H9 (cell line): Measurements from ENCODE around the gene KIAA1671. TPM values are rescaled to one million over a fixed set of nuclear protein-coding genes. Genes with fewer than 3 reads are reported as not detected.

ENCODE experiments used
- DNase-seq: peaks from one replicate; pipeline ENCODE4 v3.0.0-alpha.2; 2017
- H2AFZ ChIP-seq: one replicate; pipeline ENCODE4 v1.6.1; 2013; ENCODE audit warnings: mild to moderate bottlenecking, low read length, control low read depth, moderate library complexity
- H2AK5ac ChIP-seq: 2 replicates; pipeline ENCODE4 v1.6.1; 2013; ENCODE audit warnings: low read length, control low read depth, mixed read lengths; ENCODE audit not compliant: insufficient read length
- H2BK120ac ChIP-seq: one replicate; pipeline ENCODE4 v1.6.1; 2013; ENCODE audit warnings: low read depth, mild to moderate bottlenecking, low read length, control low read depth, inconsistent platforms; ENCODE audit not compliant: poor library complexity, severe bottlenecking
- H2BK12ac ChIP-seq: 2 replicates; pipeline ENCODE4 v1.6.1; 2013; ENCODE audit warnings: low read length, control low read depth, mixed read lengths, low read depth; ENCODE audit not compliant: insufficient read length
- H2BK15ac ChIP-seq: 2 replicates; pipeline ENCODE4 v1.6.1; 2013; ENCODE audit warnings: low read depth, low read length, control low read depth
- H2BK20ac ChIP-seq: one replicate; pipeline ENCODE4 v1.6.1; 2013; ENCODE audit warnings: low read depth, mild to moderate bottlenecking, low read length, control low read depth, inconsistent platforms; ENCODE audit not compliant: poor library complexity, severe bottlenecking
- H2BK5ac ChIP-seq: 2 replicates; pipeline ENCODE4 v1.6.1; 2013; ENCODE audit warnings: low read length, control low read depth, mixed read lengths; ENCODE audit not compliant: insufficient read length
- H3K14ac ChIP-seq: 2 replicates; pipeline ENCODE4 v1.6.1; 2013; ENCODE audit warnings: low read length, control low read depth; ENCODE audit not compliant: insufficient read depth
- H3K18ac ChIP-seq: 2 replicates; pipeline ENCODE4 v1.6.1; 2013; ENCODE audit warnings: low read depth, mild to moderate bottlenecking, mixed read lengths, low read length, control low read depth; ENCODE audit not compliant: insufficient read length
- H3K23ac ChIP-seq: 2 replicates; pipeline ENCODE4 v1.6.1; 2013; ENCODE audit warnings: low read length, control low read depth, mixed read lengths, low read depth; ENCODE audit not compliant: insufficient read length
- H3K23me2 ChIP-seq: 2 replicates; pipeline ENCODE4 v1.6.1; 2013; ENCODE audit warnings: low read depth, mild to moderate bottlenecking, mixed read lengths, low read length, control low read depth; ENCODE audit not compliant: insufficient read length, poor library complexity, severe bottlenecking
- H3K27ac ChIP-seq: 2 replicates; pipeline ENCODE4 v1.5.1; 2013; ENCODE audit warnings: low read length, control low read depth, mixed read lengths, low read depth; ENCODE audit not compliant: insufficient read length
- H3K27me3 ChIP-seq: 2 replicates; pipeline ENCODE4 v1.6.1; 2013; ENCODE audit warnings: low read length, control low read depth, inconsistent platforms; ENCODE audit not compliant: insufficient read depth
- H3K4ac ChIP-seq: 2 replicates; pipeline ENCODE4 v1.6.1; 2013; ENCODE audit warnings: low read depth, mild to moderate bottlenecking, control low read depth, inconsistent platforms, low read length, moderate library complexity
- H3K4me1 ChIP-seq: 2 replicates; pipeline ENCODE4 v1.6.1; 2013; ENCODE audit warnings: low read length, control low read depth, inconsistent platforms; ENCODE audit not compliant: insufficient read depth
- H3K4me2 ChIP-seq: 2 replicates; pipeline ENCODE4 v1.6.1; 2013; ENCODE audit warnings: low read length, control low read depth, mixed read lengths; ENCODE audit not compliant: insufficient read length, insufficient read depth
- H3K56ac ChIP-seq: 2 replicates; pipeline ENCODE4 v1.6.1; 2013; ENCODE audit warnings: low read depth, mild to moderate bottlenecking, mixed read lengths, low read length, control low read depth; ENCODE audit not compliant: insufficient read length
- H3K79me1 ChIP-seq: 2 replicates; pipeline ENCODE4 v1.6.1; 2013; ENCODE audit warnings: low read depth, mild to moderate bottlenecking, moderate library complexity, low read length, control low read depth, inconsistent platforms; ENCODE audit not compliant: insufficient read depth, poor library complexity, severe bottlenecking
- H3K79me2 ChIP-seq: 2 replicates; pipeline ENCODE4 v1.6.1; 2013; ENCODE audit warnings: low read length, control low read depth, inconsistent platforms; ENCODE audit not compliant: insufficient read depth
- H3K9ac ChIP-seq: 2 replicates; pipeline ENCODE4 v1.6.1; 2013; ENCODE audit warnings: low read length, control low read depth, mixed read lengths; ENCODE audit not compliant: insufficient read length; ENCODE audit errors: extremely low read depth
- H3K9me3 ChIP-seq: one replicate; pipeline ENCODE4 v1.6.1; 2013; ENCODE audit warnings: low read depth, low read length, inconsistent platforms; ENCODE audit not compliant: control insufficient read depth
- H3T11ph ChIP-seq: one replicate; pipeline ENCODE4 v1.6.1; 2013; ENCODE audit warnings: mild to moderate bottlenecking, low read length, control low read depth, inconsistent platforms
- H4K20me1 ChIP-seq: one replicate; pipeline ENCODE4 v1.6.1; 2013; ENCODE audit not compliant: control insufficient read depth, insufficient read length, insufficient read depth
- H4K5ac ChIP-seq: 2 replicates; pipeline ENCODE4 v1.6.1; 2013; ENCODE audit warnings: low read depth, mild to moderate bottlenecking, mixed read lengths, low read length, control low read depth; ENCODE audit not compliant: insufficient read length
- H4K8ac ChIP-seq: replicated peaks from 2 replicates; pipeline ENCODE4 v1.6.1; 2013; ENCODE audit warnings: low read length, control low read depth, mixed read lengths, low read depth; ENCODE audit not compliant: insufficient read length
- H4K91ac ChIP-seq: 2 replicates; pipeline ENCODE4 v1.6.1; 2013; ENCODE audit warnings: low read depth, mild to moderate bottlenecking, moderate library complexity, mixed read lengths, low read length, control low read depth; ENCODE audit not compliant: insufficient read length
- H3K27ac Mint-ChIP-seq, 3 experiments: 2 replicates in 2 of 3; 3 replicates in 1 of 3; pipeline ENCODE4 v1.8.0; 2020 to 2021; ENCODE audit warnings: mixed read lengths in 3 of 3, mild to moderate bottlenecking in 1 of 3, moderate library complexity in 1 of 3
- H3K27me3 Mint-ChIP-seq: 2 replicates; pipeline ENCODE4 v1.8.0; 2021; ENCODE audit warnings: low read depth, mild to moderate bottlenecking, moderate library complexity, mixed read lengths
- H3K36me3 Mint-ChIP-seq, 3 experiments: 2 replicates in 2 of 3; 3 replicates in 1 of 3; pipeline ENCODE4 v1.8.0; 2020 to 2021; ENCODE audit warnings: low read depth in 3 of 3, mixed read lengths in 3 of 3; ENCODE audit not compliant: insufficient read depth in 1 of 3
- H3K4me1 Mint-ChIP-seq, 2 experiments: 2 replicates each; pipeline ENCODE4 v1.8.0; 2020; ENCODE audit warnings: mixed read lengths in 2 of 2
- H3K4me3 Mint-ChIP-seq, 2 experiments: 2 replicates in 1 of 2; 3 replicates in 1 of 2; pipeline ENCODE4 v1.8.0; 2020 to 2021; ENCODE audit warnings: mild to moderate bottlenecking in 2 of 2, mixed read lengths in 2 of 2, moderate library complexity in 1 of 2
- H3K9me3 Mint-ChIP-seq, 2 experiments: 2 replicates in 1 of 2; 3 replicates in 1 of 2; pipeline ENCODE4 v1.8.0; 2020; ENCODE audit warnings: mild to moderate bottlenecking in 2 of 2, mixed read lengths in 2 of 2, moderate library complexity in 1 of 2
- WGBS: extraction: QIAGEN DNeasy Blood & Tissue Kit; methylation state at CpG from one replicate; pipeline ENCODE4 v1.1.7; 2013; ENCODE audit warnings: missing lambda C conversion rate, low lambda C conversion rate, mixed read lengths; ENCODE audit not compliant: insufficient read length; ENCODE audit errors: extremely low coverage; 5-methylcytosine and 5-hydroxymethylcytosine counted together
- total RNA-seq: library from RNA; stranded (reverse); gene quantifications from 2 replicates; pipeline ENCODE4 v1.2.1, GENCODE V29; 2021
- TF ChIP-seq, protein P1 (sequence below): fragments of 200-600 bp; sonication (generic); conservative IDR thresholded peaks from 3 replicates; pipeline ENCODE4 v1.8.0; 2021; ENCODE audit warnings: antibody characterized with exemption, mild to moderate bottlenecking

The KIAA1671 gene
- total RNA-seq, 1 experiment from 2014 or later = 22.6 TPM

DNA sequence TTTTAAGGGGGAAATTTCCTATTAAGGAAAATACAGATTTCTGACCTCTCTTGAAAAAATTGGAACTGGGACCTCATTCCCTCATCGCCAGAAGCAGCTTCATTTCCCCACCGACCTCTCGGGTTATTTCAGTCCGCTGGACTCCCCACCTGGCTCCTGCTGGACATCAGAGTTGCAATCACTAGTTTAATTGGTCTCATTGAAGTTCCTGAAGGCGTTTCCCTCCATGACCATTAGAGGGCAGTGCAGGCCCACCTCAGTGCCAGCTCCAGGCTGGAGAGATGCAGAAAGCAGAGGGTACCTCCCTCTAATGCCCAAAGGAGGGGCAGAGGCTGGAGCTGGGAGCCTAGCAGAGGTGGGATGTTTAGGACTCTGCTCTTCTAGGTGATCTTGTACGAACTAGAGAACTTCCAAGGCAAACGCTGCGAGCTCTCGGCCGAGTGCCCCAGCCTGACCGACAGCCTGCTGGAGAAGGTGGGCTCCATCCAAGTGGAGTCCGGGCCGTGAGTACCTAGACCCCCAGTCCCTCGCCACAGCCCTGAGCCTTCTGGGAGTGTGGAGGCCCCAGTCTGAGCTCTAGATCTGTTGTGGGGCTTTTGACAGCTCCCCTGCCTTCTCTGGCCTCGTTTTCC lies 249.9 kb downstream of the KIAA1671 start:
- H3K27me3 ChIP-seq = no peaks in the 10 kb centered on the region
- H3K4ac ChIP-seq = no peak overlapping the region
- no peaks in the 10 kb centered on the region for H3K79me1 ChIP-seq
- no peak overlapping the region for H4K91ac ChIP-seq
- H4K5ac ChIP-seq = no peak overlapping the region
- no peak overlapping the region for H2BK15ac ChIP-seq
- no peak overlapping the region for H3K23ac ChIP-seq
- H3K18ac ChIP-seq = no peak overlapping the region
- no peak overlapping the region for H3K4me3 Mint-ChIP-seq
- no peak overlapping the region for H3K27ac ChIP-seq
- H3K14ac ChIP-seq = no peak overlapping the region
- H3K9me3 ChIP-seq = no peaks in the 10 kb centered on the region
- no CpG with 5 or more reads among the region's 15 CpGs for WGBS
- H3K36me3 Mint-ChIP-seq = peaks cover 0 to 2% (median 0%) of the 10 kb centered on the region in 3 experiments; a peak in 1 of 7 replicates
- H3K79me2 ChIP-seq = no peaks in the 10 kb centered on the region
- no peak overlapping the region for H2BK20ac ChIP-seq
- no peak overlapping the region for H2AFZ ChIP-seq
- H2BK5ac ChIP-seq = no peak overlapping the region
- no peaks in the 10 kb centered on the region for H3K4me1 ChIP-seq
- no peak overlapping the region for H4K8ac ChIP-seq
- H2AK5ac ChIP-seq = no peak overlapping the region
- H3K4me1 Mint-ChIP-seq = peaks cover 0 to 5% of the 10 kb centered on the region in 2 experiments; a peak in 1 of 4 replicates
- TF ChIP-seq, protein P1, sequence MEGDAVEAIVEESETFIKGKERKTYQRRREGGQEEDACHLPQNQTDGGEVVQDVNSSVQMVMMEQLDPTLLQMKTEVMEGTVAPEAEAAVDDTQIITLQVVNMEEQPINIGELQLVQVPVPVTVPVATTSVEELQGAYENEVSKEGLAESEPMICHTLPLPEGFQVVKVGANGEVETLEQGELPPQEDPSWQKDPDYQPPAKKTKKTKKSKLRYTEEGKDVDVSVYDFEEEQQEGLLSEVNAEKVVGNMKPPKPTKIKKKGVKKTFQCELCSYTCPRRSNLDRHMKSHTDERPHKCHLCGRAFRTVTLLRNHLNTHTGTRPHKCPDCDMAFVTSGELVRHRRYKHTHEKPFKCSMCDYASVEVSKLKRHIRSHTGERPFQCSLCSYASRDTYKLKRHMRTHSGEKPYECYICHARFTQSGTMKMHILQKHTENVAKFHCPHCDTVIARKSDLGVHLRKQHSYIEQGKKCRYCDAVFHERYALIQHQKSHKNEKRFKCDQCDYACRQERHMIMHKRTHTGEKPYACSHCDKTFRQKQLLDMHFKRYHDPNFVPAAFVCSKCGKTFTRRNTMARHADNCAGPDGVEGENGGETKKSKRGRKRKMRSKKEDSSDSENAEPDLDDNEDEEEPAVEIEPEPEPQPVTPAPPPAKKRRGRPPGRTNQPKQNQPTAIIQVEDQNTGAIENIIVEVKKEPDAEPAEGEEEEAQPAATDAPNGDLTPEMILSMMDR = peak; percentile 93
- no peaks in the 10 kb centered on the region for H3K9me3 Mint-ChIP-seq
- peak; percentile 82 for DNase-seq
- H3K4me2 ChIP-seq = no peak overlapping the region
- H3K27me3 Mint-ChIP-seq = no peaks in the 10 kb centered on the region; the same call in 1 of the 2 replicates
- no peaks in the 10 kb centered on the region for H4K20me1 ChIP-seq
- no peaks in the 10 kb centered on the region for H3K23me2 ChIP-seq
- H3T11ph ChIP-seq = no peak overlapping the region
- H3K56ac ChIP-seq = no peak overlapping the region
- H2BK120ac ChIP-seq = no peak overlapping the region
- no peak overlapping the region; a peak in 1 of 7 replicates for H3K27ac Mint-ChIP-seq
- no peak overlapping the region for H2BK12ac ChIP-seq
- no peak overlapping the region for H3K9ac ChIP-seq
